IMR-90 (cell line): ENCODE data around the gene RAB6A.

ENCODE experiments used
- CTCF ChIP-seq: conservative IDR thresholded peaks from 2 replicates; pipeline ENCODE4 v1.5.1; 2012; ENCODE audit warnings: mild to moderate bottlenecking, low read depth, low read length, improper control_type of control experiment
- RAD21 ChIP-seq: IDR thresholded peaks from 2 replicates; pipeline ENCODE4 v1.6.1; 2012; ENCODE audit warnings: low read length, improper control_type of control experiment

DNA sequence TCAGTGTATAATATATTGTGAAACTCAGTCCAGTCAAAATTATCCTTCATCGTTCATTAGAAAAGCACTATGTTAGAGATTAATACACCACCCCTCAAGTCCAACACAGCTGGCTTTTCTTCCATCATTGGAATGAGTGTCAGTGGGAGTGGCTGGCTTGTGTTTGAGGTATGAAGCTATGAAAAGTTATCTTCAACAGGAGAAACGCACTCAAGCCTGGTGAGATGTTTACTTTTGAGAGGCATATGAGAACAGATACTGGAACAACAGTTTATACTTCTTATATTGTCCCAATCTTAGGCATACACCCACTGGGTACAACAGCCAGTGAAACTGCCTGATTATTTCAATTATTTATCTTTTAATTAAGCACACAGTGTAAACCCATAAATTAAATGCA, 80.2 kb downstream of the RAB6A start:
- TF ChIP-seq CTCF, result no peak
- no peak for TF ChIP-seq RAD21
